GM13976 (cell line): ENCODE measurements around the gene THSD4.

Experiments
- DNase-seq: peaks from one replicate; pipeline ENCODE4 v3.0.0; 2012; ENCODE audit warnings: low spot score
- in situ Hi-C: fragments of 300-500 bp; cut with MboI; formaldehyde crosslinking; loops from one replicate; pipeline ENCODE4 v1.12.0; 2022; ENCODE audit warnings: low sequenced_read_pairs, mixed read lengths, inconsistent platforms; ENCODE audit not compliant: unreplicated experiment
- TF ChIP-seq, protein P1 (sequence below): IDR thresholded peaks from 2 replicates; pipeline ENCODE4 v1.5.1; 2012; ENCODE audit warnings: borderline replicate concordance, mild to moderate bottlenecking; ENCODE audit not compliant: insufficient read depth; ENCODE audit errors: extremely low read depth, missing control alignments, control extremely low read depth

Gene THSD4

DNA sequence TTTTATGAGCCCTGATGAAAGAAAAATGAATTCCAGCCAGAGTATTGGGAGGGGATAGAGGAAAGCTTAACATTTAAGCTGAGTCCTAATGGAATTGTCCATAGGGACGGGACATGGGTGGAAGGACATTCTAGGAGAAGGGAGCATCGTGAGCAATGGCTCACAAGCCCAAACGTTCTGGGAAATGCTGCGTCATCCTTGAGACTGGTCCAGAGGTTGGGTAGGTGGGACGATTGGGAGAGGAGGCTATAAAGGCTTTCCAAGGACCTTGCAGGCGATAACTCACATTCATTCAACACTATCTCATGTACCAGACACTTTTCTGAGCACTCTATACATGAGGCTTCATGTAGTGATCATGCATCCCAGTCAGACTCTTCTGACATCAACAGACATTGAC is 237.5 kb downstream of the THSD4 start:
- TF ChIP-seq, protein P1, sequence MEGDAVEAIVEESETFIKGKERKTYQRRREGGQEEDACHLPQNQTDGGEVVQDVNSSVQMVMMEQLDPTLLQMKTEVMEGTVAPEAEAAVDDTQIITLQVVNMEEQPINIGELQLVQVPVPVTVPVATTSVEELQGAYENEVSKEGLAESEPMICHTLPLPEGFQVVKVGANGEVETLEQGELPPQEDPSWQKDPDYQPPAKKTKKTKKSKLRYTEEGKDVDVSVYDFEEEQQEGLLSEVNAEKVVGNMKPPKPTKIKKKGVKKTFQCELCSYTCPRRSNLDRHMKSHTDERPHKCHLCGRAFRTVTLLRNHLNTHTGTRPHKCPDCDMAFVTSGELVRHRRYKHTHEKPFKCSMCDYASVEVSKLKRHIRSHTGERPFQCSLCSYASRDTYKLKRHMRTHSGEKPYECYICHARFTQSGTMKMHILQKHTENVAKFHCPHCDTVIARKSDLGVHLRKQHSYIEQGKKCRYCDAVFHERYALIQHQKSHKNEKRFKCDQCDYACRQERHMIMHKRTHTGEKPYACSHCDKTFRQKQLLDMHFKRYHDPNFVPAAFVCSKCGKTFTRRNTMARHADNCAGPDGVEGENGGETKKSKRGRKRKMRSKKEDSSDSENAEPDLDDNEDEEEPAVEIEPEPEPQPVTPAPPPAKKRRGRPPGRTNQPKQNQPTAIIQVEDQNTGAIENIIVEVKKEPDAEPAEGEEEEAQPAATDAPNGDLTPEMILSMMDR = no peak
- in situ Hi-C loops = no loop called here
- DNase-seq = no peak

- TF ChIP-seq, protein P1 = no peak
- DNase-seq = no peak
- in situ Hi-C loops = no loop called here
Measured at GRCh38 chr15:71353171-71353570, 237.9 kb downstream of the THSD4 start.

DNA sequence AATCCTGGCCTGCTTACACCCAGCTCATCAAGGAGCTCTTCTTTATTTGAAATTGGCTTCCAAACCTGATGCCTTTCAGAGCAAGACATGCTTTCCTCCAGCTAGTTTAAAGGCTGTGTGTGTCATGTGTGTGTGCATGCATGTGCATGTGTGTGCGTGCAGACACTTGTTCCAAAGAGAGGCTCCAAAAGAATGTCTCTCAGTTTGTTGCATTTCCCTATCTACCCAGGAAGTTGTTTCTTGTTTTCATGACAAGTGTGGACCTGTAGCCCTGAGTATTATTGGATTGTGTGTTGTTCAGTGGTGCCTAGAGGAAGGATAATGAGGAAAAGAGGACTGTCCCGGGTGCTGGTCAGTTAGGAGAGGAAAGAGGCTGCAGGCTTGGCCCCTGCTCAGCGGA is 240.0 kb downstream of the THSD4 start:
- in situ Hi-C loops = no loop called here
- TF ChIP-seq, protein P1 = no peak
- no peak for DNase-seq

DNA sequence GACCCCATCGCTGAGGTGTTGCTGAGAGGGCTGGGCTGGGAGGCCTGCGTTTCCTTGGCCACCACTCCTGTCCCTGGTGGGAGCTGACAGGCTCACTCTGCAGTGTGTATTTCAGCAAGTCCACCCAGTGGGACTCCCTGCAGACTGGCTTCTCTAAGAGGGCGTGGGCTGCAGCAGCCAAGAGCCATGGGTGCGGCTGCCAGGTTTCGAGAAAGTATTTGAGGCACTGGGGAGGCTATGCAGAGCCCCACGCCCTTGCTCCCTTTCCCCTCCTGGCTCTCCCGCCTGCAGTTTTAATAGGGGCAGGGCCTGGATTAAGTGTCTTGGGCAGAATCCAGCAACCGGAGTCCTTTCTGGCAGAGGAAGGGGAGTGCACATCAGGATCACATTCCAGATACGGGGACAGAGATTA is 242.1 kb downstream of the THSD4 start:
- in situ Hi-C loops = no loop called here

DNA sequence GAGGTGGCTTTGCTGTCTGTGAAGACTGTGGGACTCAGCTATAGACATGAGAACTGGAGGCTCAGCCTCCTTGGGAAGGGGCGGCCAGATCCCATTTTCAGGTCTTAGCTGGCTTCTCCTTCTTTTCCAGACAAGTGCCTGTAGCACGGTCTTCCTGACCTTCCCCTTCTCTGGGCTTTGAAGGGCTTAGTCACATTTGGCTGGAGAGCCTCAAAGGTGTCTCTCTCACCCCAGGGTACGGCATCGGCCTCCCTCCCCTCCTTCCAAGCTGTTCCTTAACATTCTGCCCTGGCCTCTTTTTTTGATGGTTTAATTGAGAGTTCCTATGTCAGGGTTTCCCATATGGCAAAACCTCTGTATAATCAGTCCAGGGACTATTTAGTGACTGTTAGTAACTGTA is 242.7 kb downstream of the THSD4 start:
- no peak for DNase-seq
- TF ChIP-seq, protein P1 = no peak
- in situ Hi-C loops = no loop called here

More for the DNA sequence above, 242.1 kb downstream of the THSD4 start:
- TF ChIP-seq, protein P1 = no peak
- DNase-seq = no peak

- no peak for DNase-seq
- TF ChIP-seq, protein P1 = no peak
- in situ Hi-C loops = no loop called here
Measured at GRCh38 chr15:71359246-71359645, 244.0 kb downstream of the THSD4 start.

- in situ Hi-C loops = no loop called here
Measured at GRCh38 chr15:71362556-71362955, 247.3 kb downstream of the THSD4 start.

More at GRCh38 chr15:71362556-71362955, 247.3 kb downstream of the THSD4 start:
- DNase-seq = no peak
- TF ChIP-seq, protein P1 = no peak
